MG63 (cell line): ENCODE data around the gene FBLIM1. TPM values are rescaled to one million over a fixed set of nuclear protein-coding genes. Genes with fewer than 3 reads are reported as not detected.

Experiments used
- DNase-seq: peaks from one replicate; pipeline ENCODE4 v3.0.0-alpha.2; 2020
- H3K27me3 ChIP-seq: fragments of 250-450 bp; sonication (Bioruptor Pico); 2 replicates; pipeline ENCODE4 v1.5.1; 2020; ENCODE audit warnings: mild to moderate bottlenecking, moderate library complexity
- H3K36me3 ChIP-seq: fragments of 250-450 bp; sonication (Bioruptor Pico); 2 replicates; pipeline ENCODE4 v1.5.1; 2020; ENCODE audit warnings: mild to moderate bottlenecking, moderate library complexity
- H3K4me3 ChIP-seq: fragments of 250-450 bp; sonication (Bioruptor Pico); 2 replicates; pipeline ENCODE4 v1.5.1; 2020; ENCODE audit warnings: mild to moderate bottlenecking, moderate library complexity
- H3K9me3 ChIP-seq: fragments of 250-450 bp; sonication (Bioruptor Pico); 2 replicates; pipeline ENCODE4 v1.5.1; 2020; ENCODE audit warnings: mild to moderate bottlenecking, moderate library complexity
- total RNA-seq: library from RNA; depleted of rRNA; stranded (reverse); fragments of >200 nt; shearing (Covaris generic); gene quantifications from 2 replicates; pipeline ENCODE4 v1.2.3, GENCODE V29; 2014; ENCODE audit warnings: low replicate concordance

FBLIM1 gene
- total RNA-seq, 1 experiment from 2014 or later: 23.1 TPM

GRCh38 chr1:15756143-15757015, 2.2 kb upstream of the FBLIM1 start:
- Histone ChIP-seq H3K9me3 (no peaks in the 10 kb centered on the region), H3K4me3 (no peak overlapping the region), H3K36me3 (no peaks in the 10 kb centered on the region), H3K27me3 (no peaks in the 10 kb centered on the region)
- DNase-seq: peak; percentile 56

- H3K36me3 ChIP-seq: no peaks in the 10 kb centered on the region
- no peak overlapping the region for H3K4me3 ChIP-seq
- H3K27me3 ChIP-seq: no peaks in the 10 kb centered on the region
- H3K9me3 ChIP-seq: no peaks in the 10 kb centered on the region
- DNase-seq: no peak
Measured at GRCh38 chr1:15757016-15757543, 1.5 kb upstream of the FBLIM1 start.

GRCh38 chr1:15757575-15758342, 836 bp upstream of the FBLIM1 start:
- Histone ChIP-seq H3K27me3 (no peaks in the 10 kb centered on the region), H3K36me3 (no peaks in the 10 kb centered on the region), H3K4me3 (no peak overlapping the region), H3K9me3 (no peaks in the 10 kb centered on the region)
- DNase-seq: no peak

GRCh38 chr1:15758953-15759661, 512 bp downstream of the FBLIM1 start:
- peak overlapping the region; percentile 59 for H3K4me3 ChIP-seq
- H3K9me3 ChIP-seq: no peaks in the 10 kb centered on the region
- no peaks in the 10 kb centered on the region for H3K27me3 ChIP-seq
- DNase-seq: no peak
- H3K36me3 ChIP-seq: no peaks in the 10 kb centered on the region

- no peak overlapping the region for H3K4me3 ChIP-seq
- no peaks in the 10 kb centered on the region; the same call in 1 of the 2 replicates for H3K36me3 ChIP-seq
- no peaks in the 10 kb centered on the region for H3K27me3 ChIP-seq
- peak; percentile 70 for DNase-seq
- no peaks in the 10 kb centered on the region for H3K9me3 ChIP-seq
Measured at GRCh38 chr1:15760520-15761211, 2.1 kb downstream of the FBLIM1 start.

- Histone ChIP-seq H3K9me3 (no peaks in the 10 kb centered on the region), H3K27me3 (no peaks in the 10 kb centered on the region), H3K36me3 (no peaks in the 10 kb centered on the region; the same call in 1 of the 2 replicates), H3K4me3 (no peak overlapping the region)
- DNase-seq: no peak
Measured at GRCh38 chr1:15761366-15762128, 3.0 kb downstream of the FBLIM1 start.

GRCh38 chr1:15762546-15762945, 4.0 kb downstream of the FBLIM1 start:
- Histone ChIP-seq H3K4me3 (no peak overlapping the region), H3K36me3 (no peaks in the 10 kb centered on the region; the same call in 1 of the 2 replicates), H3K9me3 (no peaks in the 10 kb centered on the region), H3K27me3 (no peaks in the 10 kb centered on the region)
- DNase-seq: no peak

- H3K36me3 ChIP-seq: no peaks in the 10 kb centered on the region; the same call in none of the 2 replicates
- no peak overlapping the region for H3K4me3 ChIP-seq
- no peaks in the 10 kb centered on the region for H3K27me3 ChIP-seq
- DNase-seq: no peak
- H3K9me3 ChIP-seq: no peaks in the 10 kb centered on the region
Measured at GRCh38 chr1:15764269-15764764, 5.7 kb downstream of the FBLIM1 start.

- Histone ChIP-seq H3K4me3 (no peak overlapping the region), H3K27me3 (no peaks in the 10 kb centered on the region), H3K9me3 (no peaks in the 10 kb centered on the region), H3K36me3 (no peaks in the 10 kb centered on the region; the same call in none of the 2 replicates)
- no peak for DNase-seq
Measured at GRCh38 chr1:15764890-15765289, 6.3 kb downstream of the FBLIM1 start.

GRCh38 chr1:15765495-15766194, 7.0 kb downstream of the FBLIM1 start:
- no peaks in the 10 kb centered on the region for H3K9me3 ChIP-seq
- H3K36me3 ChIP-seq: no peaks in the 10 kb centered on the region; the same call in none of the 2 replicates
- DNase-seq: peak; percentile 95
- H3K27me3 ChIP-seq: no peaks in the 10 kb centered on the region
- H3K4me3 ChIP-seq: no peak overlapping the region

GRCh38 chr1:15767941-15768340, 9.3 kb downstream of the FBLIM1 start:
- Histone ChIP-seq H3K27me3 (no peaks in the 10 kb centered on the region), H3K9me3 (no peaks in the 10 kb centered on the region), H3K36me3 (no peaks in the 10 kb centered on the region; the same call in none of the 2 replicates), H3K4me3 (no peak overlapping the region)
- DNase-seq: no peak

- H3K27me3 ChIP-seq: no peaks in the 10 kb centered on the region
- no peak overlapping the region for H3K4me3 ChIP-seq
- no peaks in the 10 kb centered on the region for H3K9me3 ChIP-seq
- no peak for DNase-seq
- no peaks in the 10 kb centered on the region; the same call in none of the 2 replicates for H3K36me3 ChIP-seq
Measured at GRCh38 chr1:15768388-15768787, 9.8 kb downstream of the FBLIM1 start.

GRCh38 chr1:15770313-15770962, 11.8 kb downstream of the FBLIM1 start:
- DNase-seq: no peak
- H3K36me3 ChIP-seq: no peaks in the 10 kb centered on the region; the same call in 1 of the 2 replicates

GRCh38 chr1:15771836-15772515, 13.4 kb downstream of the FBLIM1 start:
- DNase-seq: no peak
- Histone ChIP-seq H3K36me3 (no peaks in the 10 kb centered on the region; the same call in 1 of the 2 replicates), H3K9me3 (no peaks in the 10 kb centered on the region), H3K27me3 (no peaks in the 10 kb centered on the region), H3K4me3 (no peak overlapping the region)

More at GRCh38 chr1:15770313-15770962, 11.8 kb downstream of the FBLIM1 start:
- H3K27me3 ChIP-seq: no peaks in the 10 kb centered on the region
- no peak overlapping the region for H3K4me3 ChIP-seq
- H3K9me3 ChIP-seq: no peaks in the 10 kb centered on the region
